Mesothelial cell of epicardium (in vitro differentiated cells): Measurements from ENCODE around the gene KCNT2. TPM values are rescaled to one million over a fixed set of nuclear protein-coding genes. Genes with fewer than 3 reads are reported as not detected.

Source experiments
- DNase-seq, 2 experiments: peaks; one replicate each; pipeline ENCODE4 v3.0.0; 2021; ENCODE audit warnings: low spot score in 2 of 2; ENCODE audit not compliant: unreplicated experiment in 2 of 2
- H3K27ac Mint-ChIP-seq: 2 replicates; pipeline ENCODE4 v1.8.0; 2021; ENCODE audit warnings: mixed read lengths
- H3K27me3 Mint-ChIP-seq: 2 replicates; pipeline ENCODE4 v1.8.0; 2021; ENCODE audit warnings: low read depth, mixed read lengths
- H3K36me3 Mint-ChIP-seq: 2 replicates; pipeline ENCODE4 v1.8.0; 2021; ENCODE audit warnings: mixed read lengths
- H3K4me1 Mint-ChIP-seq: 2 replicates; pipeline ENCODE4 v1.8.0; 2021; ENCODE audit warnings: mixed read lengths
- H3K4me3 Mint-ChIP-seq: 2 replicates; pipeline ENCODE4 v1.8.0; 2021; ENCODE audit warnings: mild to moderate bottlenecking, moderate library complexity, mixed read lengths
- H3K9me3 Mint-ChIP-seq: 2 replicates; pipeline ENCODE4 v1.8.0; 2021; ENCODE audit warnings: mixed read lengths
- total RNA-seq: library from RNA; stranded (reverse); gene quantifications from 3 replicates; pipeline ENCODE4 v1.2.1, GENCODE V29; 2021
- TF ChIP-seq, protein P1 (sequence below): fragments of 200-600 bp; sonication (generic); IDR thresholded peaks from one replicate; pipeline ENCODE4 v1.5.0; 2021; ENCODE audit warnings: antibody characterized with exemption; ENCODE audit not compliant: unreplicated experiment

The KCNT2 gene
- total RNA-seq, 1 donor from 2014 or later: 25.6 TPM

DNA sequence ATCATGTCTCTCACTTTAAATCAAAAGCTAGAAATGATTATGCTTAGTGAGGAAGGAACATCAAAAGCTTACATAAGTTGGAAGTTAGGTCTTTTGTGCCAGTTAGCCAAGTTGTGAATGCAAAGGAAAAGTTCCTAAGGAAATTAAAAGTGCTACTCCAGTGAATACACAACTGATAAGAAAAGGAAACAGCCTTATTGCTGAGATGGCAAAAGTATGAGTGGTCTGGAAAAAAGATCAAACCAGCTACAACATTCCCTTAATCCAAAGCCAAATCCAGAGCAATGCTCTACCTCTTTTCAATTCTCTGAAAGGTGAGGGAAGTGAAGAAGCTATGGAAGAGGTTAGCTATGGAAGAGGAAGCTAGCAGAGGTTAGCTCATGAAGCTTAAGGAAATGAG, 378.7 kb downstream of the KCNT2 start:
- Mint-ChIP-seq H3K27me3 (no peaks in the 10 kb centered on the region), H3K4me3 (no peak overlapping the region), H3K4me1 (no peaks in the 10 kb centered on the region), H3K27ac (no peak overlapping the region), H3K9me3 (peaks cover 8% of the 10 kb centered on the region), H3K36me3 (peaks cover 20% of the 10 kb centered on the region)
- DNase-seq: no peak
- TF ChIP-seq, protein P1, sequence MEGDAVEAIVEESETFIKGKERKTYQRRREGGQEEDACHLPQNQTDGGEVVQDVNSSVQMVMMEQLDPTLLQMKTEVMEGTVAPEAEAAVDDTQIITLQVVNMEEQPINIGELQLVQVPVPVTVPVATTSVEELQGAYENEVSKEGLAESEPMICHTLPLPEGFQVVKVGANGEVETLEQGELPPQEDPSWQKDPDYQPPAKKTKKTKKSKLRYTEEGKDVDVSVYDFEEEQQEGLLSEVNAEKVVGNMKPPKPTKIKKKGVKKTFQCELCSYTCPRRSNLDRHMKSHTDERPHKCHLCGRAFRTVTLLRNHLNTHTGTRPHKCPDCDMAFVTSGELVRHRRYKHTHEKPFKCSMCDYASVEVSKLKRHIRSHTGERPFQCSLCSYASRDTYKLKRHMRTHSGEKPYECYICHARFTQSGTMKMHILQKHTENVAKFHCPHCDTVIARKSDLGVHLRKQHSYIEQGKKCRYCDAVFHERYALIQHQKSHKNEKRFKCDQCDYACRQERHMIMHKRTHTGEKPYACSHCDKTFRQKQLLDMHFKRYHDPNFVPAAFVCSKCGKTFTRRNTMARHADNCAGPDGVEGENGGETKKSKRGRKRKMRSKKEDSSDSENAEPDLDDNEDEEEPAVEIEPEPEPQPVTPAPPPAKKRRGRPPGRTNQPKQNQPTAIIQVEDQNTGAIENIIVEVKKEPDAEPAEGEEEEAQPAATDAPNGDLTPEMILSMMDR: no peak

DNA sequence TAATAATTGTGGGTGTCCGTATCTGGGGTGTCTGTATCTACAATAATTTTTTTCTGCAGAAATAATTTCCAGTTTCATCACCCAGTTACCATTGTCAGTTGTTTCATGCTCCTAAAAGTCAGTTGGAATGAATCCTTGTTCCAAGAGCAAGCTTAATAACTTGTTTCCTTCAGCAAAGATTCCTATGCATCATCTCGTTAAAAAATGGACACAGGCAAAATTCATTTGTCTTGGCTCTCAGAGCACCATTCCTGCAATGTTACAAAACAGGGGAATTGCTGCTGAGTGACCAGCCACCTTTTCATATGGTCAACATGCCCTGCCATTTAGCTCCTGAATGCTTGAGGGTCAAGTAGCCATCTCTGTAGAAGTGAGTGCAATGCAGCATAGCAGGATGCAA, 393.4 kb downstream of the KCNT2 start:
- TF ChIP-seq, protein P1: no peak
- Mint-ChIP-seq H3K36me3 (no peaks in the 10 kb centered on the region), H3K4me3 (no peak overlapping the region), H3K27ac (no peak overlapping the region), H3K27me3 (no peaks in the 10 kb centered on the region), H3K9me3 (no peaks in the 10 kb centered on the region), H3K4me1 (no peaks in the 10 kb centered on the region)
- no peak for DNase-seq

DNA sequence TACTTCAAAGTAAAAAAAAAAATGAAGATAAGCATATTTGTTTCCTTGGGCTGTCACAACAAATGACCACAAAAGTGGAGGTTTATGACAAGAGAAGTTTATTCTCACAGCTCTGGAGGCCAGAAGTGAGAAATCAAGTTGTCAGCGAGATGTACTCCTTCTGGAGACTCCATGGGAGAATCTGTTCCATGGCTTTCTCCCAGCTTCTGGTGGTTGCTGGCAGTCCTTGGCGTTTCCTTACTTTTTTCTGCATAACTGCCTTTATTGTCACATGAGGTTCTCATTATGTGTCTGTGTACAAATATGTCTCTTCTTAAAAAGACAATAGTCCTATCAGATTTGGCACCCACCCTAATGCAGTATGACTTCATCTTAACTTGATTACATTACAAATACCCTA, 398.3 kb downstream of the KCNT2 start:
- Mint-ChIP-seq H3K9me3 (peaks cover 4% of the 10 kb centered on the region), H3K4me3 (no peak overlapping the region)
- DNase-seq: no peak

DNA sequence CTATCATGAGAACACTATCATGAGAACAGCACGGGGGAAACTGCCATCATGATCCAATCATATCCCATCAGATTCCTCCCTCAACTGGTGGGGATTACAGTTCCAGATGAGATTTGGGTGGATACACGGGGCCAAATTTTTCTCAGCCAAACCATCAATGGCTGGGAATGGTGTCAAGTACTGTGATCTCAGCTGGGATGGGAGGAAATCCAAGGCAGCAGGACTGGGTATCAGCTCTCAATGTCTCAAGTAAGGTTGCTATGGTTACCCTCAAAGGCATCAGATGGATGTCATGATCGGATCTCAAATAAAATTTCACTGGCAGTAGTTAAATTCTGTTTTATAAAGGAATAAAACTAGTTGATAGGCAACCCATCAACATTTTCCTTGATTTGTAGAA, 399.0 kb downstream of the KCNT2 start:
- Mint-ChIP-seq H3K4me3 (no peak overlapping the region), H3K27ac (no peak overlapping the region), H3K4me1 (no peaks in the 10 kb centered on the region), H3K27me3 (no peaks in the 10 kb centered on the region), H3K9me3 (peaks cover 4% of the 10 kb centered on the region), H3K36me3 (no peaks in the 10 kb centered on the region)
- TF ChIP-seq, protein P1: no peak
- no peak for DNase-seq

More for the DNA sequence above, 398.3 kb downstream of the KCNT2 start:
- no peaks in the 10 kb centered on the region for H3K4me1 Mint-ChIP-seq
- H3K27ac Mint-ChIP-seq: no peak overlapping the region
- no peaks in the 10 kb centered on the region for H3K27me3 Mint-ChIP-seq
- H3K36me3 Mint-ChIP-seq: no peaks in the 10 kb centered on the region
- TF ChIP-seq, protein P1: no peak

DNA sequence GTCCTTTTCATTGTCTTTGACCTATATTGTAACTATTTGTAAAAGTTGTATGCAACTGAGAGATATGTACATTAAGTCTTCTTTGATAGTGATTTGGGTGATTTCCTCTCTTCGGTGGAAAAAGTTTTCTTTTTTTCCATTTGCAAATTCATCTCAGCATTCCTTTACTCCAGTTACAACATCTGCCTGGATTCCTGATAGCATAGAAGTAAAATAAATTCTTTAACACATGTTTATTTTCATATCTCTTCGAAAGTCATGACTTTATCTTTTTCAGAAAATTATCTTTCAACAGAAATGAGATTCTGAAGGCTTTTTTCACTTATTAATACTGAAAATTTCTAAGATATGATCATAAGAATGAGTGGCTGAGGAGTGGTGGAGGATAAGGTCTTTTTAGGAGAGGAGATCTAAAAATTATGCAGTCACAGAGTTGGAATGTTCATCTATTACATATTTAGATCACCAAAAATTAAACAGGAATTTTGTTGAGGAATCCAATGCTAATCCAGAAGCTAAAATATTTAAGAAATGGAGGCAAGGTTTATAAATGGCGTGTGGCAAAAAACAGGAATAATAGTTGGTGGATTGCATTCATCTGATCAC, 400.5 kb downstream of the KCNT2 start:
- TF ChIP-seq, protein P1: no peak
- Mint-ChIP-seq H3K4me1 (no peaks in the 10 kb centered on the region), H3K27me3 (no peaks in the 10 kb centered on the region), H3K27ac (no peak overlapping the region), H3K9me3 (peaks cover 4% of the 10 kb centered on the region), H3K36me3 (no peaks in the 10 kb centered on the region), H3K4me3 (no peak overlapping the region)
- no peak for DNase-seq

DNA sequence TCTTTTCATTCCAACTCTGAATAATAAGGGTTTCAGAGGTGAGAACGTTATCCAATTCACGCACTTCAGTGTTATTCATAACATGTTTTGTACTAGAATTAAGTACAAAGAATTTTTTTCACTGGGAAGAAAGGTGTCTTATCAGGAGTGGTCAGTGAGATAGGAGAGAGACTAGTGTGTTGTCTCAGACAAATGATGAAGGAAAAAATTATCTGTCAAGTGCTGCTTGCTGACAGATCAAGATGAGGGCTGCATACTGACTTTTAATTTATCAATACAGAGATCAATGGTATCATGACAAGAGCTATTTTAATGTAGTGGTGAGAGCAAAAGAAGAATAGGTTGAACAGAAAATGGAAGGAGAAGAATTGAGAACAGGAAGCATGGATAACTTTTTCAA, 402.4 kb downstream of the KCNT2 start:
- H3K36me3 Mint-ChIP-seq: no peaks in the 10 kb centered on the region
- no peak overlapping the region for H3K27ac Mint-ChIP-seq
- no peaks in the 10 kb centered on the region for H3K4me1 Mint-ChIP-seq
- H3K9me3 Mint-ChIP-seq: peaks cover 4% of the 10 kb centered on the region
- DNase-seq: no peak
- no peak overlapping the region for H3K4me3 Mint-ChIP-seq
- TF ChIP-seq, protein P1: no peak
- H3K27me3 Mint-ChIP-seq: no peaks in the 10 kb centered on the region
